Activated T-cell treated with anti-CD3 and anti-CD28 coated beads, Interleukin-2, amount 50 U/mL, for 24 hours (primary cell): ENCODE results near the gene ZBTB45.

Experiments used
- DNase-seq: peaks from one replicate; pipeline ENCODE4 v3.0.0-alpha.2; 2020
- H3K27ac Mint-ChIP-seq: 2 replicates; pipeline ENCODE4 v1.8.0; 2020; ENCODE audit warnings: mild to moderate bottlenecking, mixed read lengths
- H3K27me3 Mint-ChIP-seq: 2 replicates; pipeline ENCODE4 v1.8.0; 2020; ENCODE audit warnings: mixed read lengths
- H3K36me3 Mint-ChIP-seq: 2 replicates; pipeline ENCODE4 v1.8.0; 2020; ENCODE audit warnings: low read depth, mixed read lengths
- H3K4me1 Mint-ChIP-seq: 2 replicates; pipeline ENCODE4 v1.8.0; 2020; ENCODE audit warnings: low read depth, mixed read lengths
- H3K4me3 Mint-ChIP-seq: 2 replicates; pipeline ENCODE4 v1.8.0; 2020; ENCODE audit warnings: mild to moderate bottlenecking, moderate library complexity, mixed read lengths
- H3K9me3 Mint-ChIP-seq: 2 replicates; pipeline ENCODE4 v1.8.0; 2020; ENCODE audit warnings: mixed read lengths

The ZBTB45 gene

DNA sequence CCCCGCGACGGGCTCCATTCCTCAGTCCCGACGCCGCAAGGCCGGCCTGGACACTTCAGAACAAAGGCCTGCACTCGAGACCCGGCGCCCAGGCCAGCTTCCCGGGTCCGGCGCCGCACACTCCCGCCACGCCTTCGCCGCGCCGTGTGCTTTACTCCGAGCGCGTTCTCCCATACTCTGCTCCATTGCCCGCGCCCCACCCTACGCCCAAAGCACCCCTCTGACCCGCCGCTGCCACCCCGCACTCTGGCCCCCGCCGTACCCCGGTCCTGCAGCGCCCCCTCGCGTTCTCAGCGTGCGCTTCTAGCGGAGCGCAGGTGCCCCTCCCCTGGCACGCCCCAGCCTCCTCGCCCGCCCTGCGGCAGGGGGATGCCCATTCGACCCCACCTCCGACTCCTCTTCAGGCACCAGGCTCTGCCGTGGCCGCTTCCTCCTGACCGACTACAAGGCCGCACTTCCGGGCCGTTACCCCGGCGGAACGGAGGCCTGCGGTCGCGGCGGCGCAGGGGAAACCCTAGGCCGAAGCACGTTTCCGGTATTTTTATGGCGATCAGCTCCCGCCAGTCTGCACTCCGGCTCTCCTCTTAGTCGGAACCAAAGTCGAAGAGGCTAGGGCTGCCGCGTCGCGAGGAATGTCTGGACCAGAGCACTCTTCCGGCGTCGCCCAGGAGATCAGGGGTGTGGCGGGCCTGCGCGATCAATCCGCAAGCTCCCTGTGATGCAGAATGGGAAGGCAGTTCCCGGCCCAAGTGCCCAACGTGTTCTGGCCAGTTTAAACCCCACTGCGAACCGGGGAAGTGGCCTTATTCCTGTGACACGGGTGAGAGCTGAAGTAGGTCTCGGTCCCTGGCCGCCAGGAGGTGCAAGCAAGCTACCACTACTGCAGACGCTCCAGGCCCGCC, at the start of gene ZBTB45:
TSS of gene ZBTB45 (minus strand) at position 456 of the 902 bp plus-strand sequence. CDS start 2,137 bp downstream, outside the sequence.
- H3K9me3 Mint-ChIP-seq, result no peaks in the 10 kb centered on the region
- peaks cover 50% of the 10 kb centered on the region for H3K36me3 Mint-ChIP-seq
- peak; percentile 94 for DNase-seq
- H3K27ac Mint-ChIP-seq, result peak within 1 kb of the TSS; percentile 95
- peaks cover 45% of the 10 kb centered on the region for H3K4me1 Mint-ChIP-seq
- H3K4me3 Mint-ChIP-seq, result peak within 1 kb of the TSS; percentile 94
- no peaks in the 10 kb centered on the region for H3K27me3 Mint-ChIP-seq

- peak overlapping the region; percentile 9 for H3K27ac Mint-ChIP-seq
- peaks cover 69% of the 10 kb centered on the region for H3K36me3 Mint-ChIP-seq
- no peaks in the 10 kb centered on the region for H3K27me3 Mint-ChIP-seq
Observed at GRCh38 chr19:58568453-58569130, 49.0 kb upstream of the ZBTB45 start.

DNA sequence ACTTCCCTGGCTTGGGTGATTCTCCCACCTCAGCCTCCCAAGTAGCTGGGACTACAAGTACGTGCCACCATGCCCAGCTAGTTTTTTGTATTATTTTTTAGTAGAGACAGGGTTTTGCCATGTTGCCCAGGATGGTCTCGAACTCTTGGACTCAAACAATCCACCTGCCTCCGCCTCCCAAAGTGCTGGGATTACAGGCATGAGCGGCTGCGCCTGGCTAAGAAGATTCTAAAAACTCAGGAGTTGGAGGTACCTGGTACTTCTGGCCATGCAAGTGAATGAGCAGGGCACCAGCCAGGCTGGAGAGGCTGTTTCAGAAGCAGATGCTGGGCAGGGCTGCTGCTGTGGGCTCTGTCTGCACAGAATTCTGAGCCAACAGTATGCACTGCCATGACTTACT, 47.4 kb upstream of the ZBTB45 start:
- Mint-ChIP-seq H3K27me3 (no peaks in the 10 kb centered on the region), H3K4me1 (peaks cover 34% of the 10 kb centered on the region), H3K9me3 (no peaks in the 10 kb centered on the region), H3K4me3 (no peak overlapping the region), H3K27ac (no peak overlapping the region), H3K36me3 (peaks cover 63% of the 10 kb centered on the region)
- DNase-seq, result peak; percentile 23

More at GRCh38 chr19:58568453-58569130, 49.0 kb upstream of the ZBTB45 start:
- H3K9me3 Mint-ChIP-seq, result no peaks in the 10 kb centered on the region
- DNase-seq, result peak; percentile 25
- H3K4me1 Mint-ChIP-seq, result peaks cover 31% of the 10 kb centered on the region
- no peak overlapping the region for H3K4me3 Mint-ChIP-seq

- Mint-ChIP-seq H3K27ac (peak overlapping the region; percentile 2), H3K27me3 (no peaks in the 10 kb centered on the region), H3K4me3 (peak overlapping the region; percentile 97), H3K4me1 (peaks cover 56% of the 10 kb centered on the region), H3K9me3 (no peaks in the 10 kb centered on the region), H3K36me3 (peaks cover 54% of the 10 kb centered on the region)
- no peak for DNase-seq
Observed at GRCh38 chr19:58563823-58564222, 44.2 kb upstream of the ZBTB45 start.

- peak overlapping the region; percentile 97 for H3K4me3 Mint-ChIP-seq
- peak; percentile 68 for DNase-seq
- H3K27me3 Mint-ChIP-seq, result no peaks in the 10 kb centered on the region
- H3K9me3 Mint-ChIP-seq, result no peaks in the 10 kb centered on the region
- H3K4me1 Mint-ChIP-seq, result peaks cover 54% of the 10 kb centered on the region
- H3K36me3 Mint-ChIP-seq, result peaks cover 47% of the 10 kb centered on the region
- H3K27ac Mint-ChIP-seq, result peak overlapping the region; percentile 70
Observed at GRCh38 chr19:58563034-58563573, 43.5 kb upstream of the ZBTB45 start.

DNA sequence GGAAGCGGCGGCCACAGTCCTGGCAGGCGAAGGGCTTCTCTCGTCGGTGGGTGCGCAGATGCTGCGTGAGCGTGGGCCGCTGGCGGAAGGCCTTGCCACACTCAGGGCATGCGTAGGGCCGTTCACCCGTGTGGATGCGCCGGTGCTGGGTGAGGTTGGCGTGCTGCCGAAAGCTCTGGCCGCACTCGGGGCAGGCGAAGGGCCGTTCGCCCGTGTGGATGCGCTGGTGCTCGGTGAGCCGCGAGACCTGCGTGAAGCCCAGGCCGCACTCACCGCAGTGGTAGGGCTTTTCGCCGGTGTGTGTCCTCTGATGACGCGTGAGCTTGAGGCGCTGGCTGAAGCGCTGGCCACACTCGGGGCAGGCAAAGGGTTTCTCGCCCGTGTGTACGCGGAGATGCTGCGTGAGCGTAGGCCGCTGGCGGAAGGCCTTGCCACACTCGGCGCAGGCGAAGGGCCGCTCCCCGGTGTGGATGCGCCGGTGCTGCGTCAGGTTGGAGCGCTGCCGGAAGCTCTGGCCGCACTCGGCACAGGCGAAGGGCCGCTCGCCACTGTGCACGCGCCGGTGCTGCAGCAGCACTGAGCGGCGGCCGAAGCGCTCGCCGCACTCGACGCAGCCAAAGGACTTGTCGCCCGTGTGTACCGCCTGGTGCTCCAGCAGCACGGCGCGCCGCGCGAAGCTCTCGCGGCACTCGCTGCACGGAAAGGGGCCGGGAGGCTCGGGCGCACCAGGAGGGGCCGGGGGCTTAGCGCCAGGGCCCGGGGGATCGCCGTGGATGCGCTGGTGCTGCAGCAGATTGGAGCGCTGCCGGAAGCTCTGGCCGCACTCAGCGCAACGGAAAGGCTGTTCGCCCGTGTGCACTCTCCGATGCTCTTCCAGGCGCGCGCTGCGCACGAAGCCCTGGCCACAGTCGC, 42.8 kb upstream of the ZBTB45 start:
- Mint-ChIP-seq H3K9me3 (no peaks in the 10 kb centered on the region), H3K36me3 (peaks cover 48% of the 10 kb centered on the region), H3K27me3 (no peaks in the 10 kb centered on the region), H3K4me3 (peak overlapping the region; percentile 97), H3K4me1 (peaks cover 50% of the 10 kb centered on the region), H3K27ac (peak overlapping the region; percentile 71)
- peak; percentile 74 for DNase-seq

- H3K4me1 Mint-ChIP-seq, result peaks cover 58% of the 10 kb centered on the region
- H3K27me3 Mint-ChIP-seq, result no peaks in the 10 kb centered on the region
- peak; percentile 45 for DNase-seq
- peak overlapping the region; percentile 71 for H3K27ac Mint-ChIP-seq
- H3K36me3 Mint-ChIP-seq, result peaks cover 48% of the 10 kb centered on the region
- H3K9me3 Mint-ChIP-seq, result no peaks in the 10 kb centered on the region
- peak overlapping the region; percentile 97 for H3K4me3 Mint-ChIP-seq
Observed at GRCh38 chr19:58561373-58562121, 41.9 kb upstream of the ZBTB45 start.

- no peaks in the 10 kb centered on the region for H3K9me3 Mint-ChIP-seq
- peak; percentile 38 for DNase-seq
- H3K4me3 Mint-ChIP-seq, result peak overlapping the region; percentile 97
- H3K36me3 Mint-ChIP-seq, result peaks cover 48% of the 10 kb centered on the region
- H3K4me1 Mint-ChIP-seq, result peaks cover 64% of the 10 kb centered on the region
- peak overlapping the region; percentile 100 for H3K27ac Mint-ChIP-seq
- no peaks in the 10 kb centered on the region for H3K27me3 Mint-ChIP-seq
Observed at GRCh38 chr19:58560921-58561320, 41.3 kb upstream of the ZBTB45 start.

GRCh38 chr19:58560007-58560887, 40.6 kb upstream of the ZBTB45 start:
- Mint-ChIP-seq H3K9me3 (no peaks in the 10 kb centered on the region), H3K27me3 (no peaks in the 10 kb centered on the region), H3K36me3 (peaks cover 55% of the 10 kb centered on the region), H3K4me3 (peak overlapping the region; percentile 97), H3K4me1 (peaks cover 69% of the 10 kb centered on the region), H3K27ac (peak overlapping the region; percentile 100)
- peak; percentile 39 for DNase-seq

- peak overlapping the region; percentile 97 for H3K4me3 Mint-ChIP-seq
- H3K27me3 Mint-ChIP-seq, result no peaks in the 10 kb centered on the region
- peak; percentile 84 for DNase-seq
- peaks cover 73% of the 10 kb centered on the region for H3K4me1 Mint-ChIP-seq
- no peaks in the 10 kb centered on the region for H3K9me3 Mint-ChIP-seq
- peaks cover 61% of the 10 kb centered on the region for H3K36me3 Mint-ChIP-seq
- peak overlapping the region; percentile 100 for H3K27ac Mint-ChIP-seq
Observed at GRCh38 chr19:58559275-58560006, 39.8 kb upstream of the ZBTB45 start.

- peaks cover 75% of the 10 kb centered on the region for H3K4me1 Mint-ChIP-seq
- H3K36me3 Mint-ChIP-seq, result peaks cover 68% of the 10 kb centered on the region
- no peaks in the 10 kb centered on the region for H3K9me3 Mint-ChIP-seq
- peak overlapping the region; percentile 97 for H3K4me3 Mint-ChIP-seq
- peak overlapping the region; percentile 100 for H3K27ac Mint-ChIP-seq
- H3K27me3 Mint-ChIP-seq, result no peaks in the 10 kb centered on the region
- DNase-seq, result peak; percentile 99
Observed at GRCh38 chr19:58558623-58559274, 39.1 kb upstream of the ZBTB45 start.
